OCI-LY7 (cell line): ENCODE data around the gene RPH3AL.
"Not testable (repeated sequence)": the region's sequence is repeated elsewhere in the genome, so short reads cannot be mapped to it uniquely, and the experiment has no call there.

Source experiments
- CTCF ChIP-seq: fragments of 200-600 bp; sonication (generic); conservative IDR thresholded peaks from 2 replicates; pipeline ENCODE4 v1.5.1; 2014; ENCODE audit warnings: mild to moderate bottlenecking, antibody characterized with exemption, low read length, moderate library complexity, mixed read lengths
- EZH2phosphoT487 ChIP-seq: fragments of 200-600 bp; sonication (generic); IDR thresholded peaks from 2 replicates; pipeline ENCODE4 v1.6.1; 2018; ENCODE audit warnings: low read depth, borderline replicate concordance, mild to moderate bottlenecking, mixed run types, antibody characterized with exemption, low read length, moderate library complexity, mixed read lengths

GRCh38 chr17:234994-235830 lies 117.4 kb downstream of the RPH3AL start:
- TF ChIP-seq CTCF, EZH2phosphoT487: not testable (repeated sequence)
